HepG2 (cell line): ENCODE results near the gene CLDN9. TPM values are rescaled to one million over a fixed set of nuclear protein-coding genes. Genes with fewer than 3 reads are reported as not detected.
A peak's percentile ranks its signal among the peaks of the same experiment; 100 is the strongest.

Source experiments
- ATF1 ChIP-seq: IDR thresholded peaks from 2 replicates; pipeline ENCODE4 v1.6.1; 2016; ENCODE audit warnings: mild to moderate bottlenecking, control low read depth
- CBX2 ChIP-seq, 2 experiments: fragments of 200-600 bp in 1 of 2; sonication (generic); formaldehyde crosslinking in 1 of 2; IDR thresholded peaks; 2 replicates each; pipeline versions ENCODE4 v1.7.0 to v1.8.1; 2018 to 2022; ENCODE audit warnings: low read depth in 2 of 2, low read length in 1 of 2, mild to moderate bottlenecking in 1 of 2, missing genetic modification reagents in 1 of 2
- DR1 ChIP-seq: sonication (generic); formaldehyde crosslinking; IDR thresholded peaks from 2 replicates; pipeline ENCODE4 v1.8.0; 2021; ENCODE audit warnings: mild to moderate bottlenecking, missing genetic modification reagents, inconsistent platforms
- ELF4 ChIP-seq: sonication (generic); formaldehyde crosslinking; IDR thresholded peaks from 2 replicates; pipeline ENCODE4 v1.5.0; 2020; ENCODE audit warnings: missing genetic modification reagents, mild to moderate bottlenecking, moderate library complexity, borderline replicate concordance
- TCF12 ChIP-seq, 2 experiments: fragments of 450-650 bp in 1 of 2; sonication (generic) in 1 of 2; formaldehyde crosslinking in 1 of 2; IDR thresholded peaks; 2 replicates each; pipeline versions ENCODE4 v1.6.1 to v1.8.0; 2017 to 2022; ENCODE audit warnings: antibody characterized with exemption in 1 of 2, mild to moderate bottlenecking in 1 of 2, missing genetic modification reagents in 1 of 2, moderate library complexity in 1 of 2
- ZBTB7B ChIP-seq: sonication (generic); formaldehyde crosslinking; IDR thresholded peaks from 2 replicates; pipeline ENCODE4 v1.4.0; 2020; ENCODE audit warnings: missing genetic modification reagents
- ZNF367 ChIP-seq: sonication (generic); formaldehyde crosslinking; IDR thresholded peaks from 2 replicates; pipeline ENCODE4 v1.4.0; 2020; ENCODE audit warnings: missing genetic modification reagents, borderline replicate concordance
- ZNF501 ChIP-seq: sonication (generic); formaldehyde crosslinking; IDR thresholded peaks from 2 replicates; pipeline ENCODE4 v1.5.1; 2020; ENCODE audit warnings: mild to moderate bottlenecking, moderate library complexity, missing genetic modification reagents
- ZNF629 ChIP-seq: sonication (generic); formaldehyde crosslinking; conservative IDR thresholded peaks from 2 replicates; pipeline ENCODE4 v1.5.0; 2020; ENCODE audit warnings: missing genetic modification reagents
- ZSCAN31 ChIP-seq: sonication (generic); formaldehyde crosslinking; IDR thresholded peaks from 2 replicates; pipeline ENCODE4 v1.5.0; 2020; ENCODE audit warnings: low read depth, mild to moderate bottlenecking, missing genetic modification reagents
- polyA plus RNA-seq, 8 experiments: library from polyadenylated mRNA; depleted of rRNA in 3 of 8; stranded (reverse) in 7 of 8; unstranded in 1 of 8; fragments of >200 nt; fragmentation: Illumina TruSeq in 4 of 8; extraction: Trizol in 4 of 8; gene quantifications; 2 replicates each; pipeline versions ENCODE4 v1.2.1 to v1.2.3, GENCODE V29; 2011 to 2016; ENCODE audit warnings: low read depth in 4 of 8, missing spikeins in 1 of 8, mixed read lengths in 1 of 8; ENCODE audit not compliant: insufficient read depth in 1 of 8
- total RNA-seq, 5 experiments: library from RNA; depleted of rRNA; stranded (reverse); fragments of >200 nt; fragmentation: Illumina TruSeq; extraction: Trizol; gene quantifications; 2 replicates each; pipeline ENCODE4 v1.2.3, GENCODE V29; 2016; ENCODE audit warnings: low read depth in 1 of 5
- TF ChIP-seq, protein P1 (sequence below): sonication (generic); formaldehyde crosslinking; IDR thresholded peaks from 2 replicates; pipeline ENCODE4 v1.4.0; 2020; ENCODE audit warnings: mild to moderate bottlenecking, missing genetic modification reagents
- TF ChIP-seq, protein P2 (sequence below): sonication (generic); formaldehyde crosslinking; conservative IDR thresholded peaks from 2 replicates; pipeline ENCODE4 v1.4.0; 2020; ENCODE audit warnings: mild to moderate bottlenecking, missing genetic modification reagents, moderate library complexity
- TF ChIP-seq, protein P3 (sequence below): sonication (generic); formaldehyde crosslinking; IDR thresholded peaks from 2 replicates; pipeline ENCODE4 v1.4.0; 2020; ENCODE audit warnings: missing genetic modification reagents
- TF ChIP-seq, protein P4 (sequence below): sonication (generic); formaldehyde crosslinking; IDR thresholded peaks from 2 replicates; pipeline ENCODE4 v1.5.0; 2020; ENCODE audit warnings: missing genetic modification reagents

CLDN9 gene
- total and polyA plus RNA-seq, 2 of the 13 experiments (the other 11 are each of a cell fraction or from before 2014, with no cell fraction given): 0.15 to 0.26 TPM

DNA sequence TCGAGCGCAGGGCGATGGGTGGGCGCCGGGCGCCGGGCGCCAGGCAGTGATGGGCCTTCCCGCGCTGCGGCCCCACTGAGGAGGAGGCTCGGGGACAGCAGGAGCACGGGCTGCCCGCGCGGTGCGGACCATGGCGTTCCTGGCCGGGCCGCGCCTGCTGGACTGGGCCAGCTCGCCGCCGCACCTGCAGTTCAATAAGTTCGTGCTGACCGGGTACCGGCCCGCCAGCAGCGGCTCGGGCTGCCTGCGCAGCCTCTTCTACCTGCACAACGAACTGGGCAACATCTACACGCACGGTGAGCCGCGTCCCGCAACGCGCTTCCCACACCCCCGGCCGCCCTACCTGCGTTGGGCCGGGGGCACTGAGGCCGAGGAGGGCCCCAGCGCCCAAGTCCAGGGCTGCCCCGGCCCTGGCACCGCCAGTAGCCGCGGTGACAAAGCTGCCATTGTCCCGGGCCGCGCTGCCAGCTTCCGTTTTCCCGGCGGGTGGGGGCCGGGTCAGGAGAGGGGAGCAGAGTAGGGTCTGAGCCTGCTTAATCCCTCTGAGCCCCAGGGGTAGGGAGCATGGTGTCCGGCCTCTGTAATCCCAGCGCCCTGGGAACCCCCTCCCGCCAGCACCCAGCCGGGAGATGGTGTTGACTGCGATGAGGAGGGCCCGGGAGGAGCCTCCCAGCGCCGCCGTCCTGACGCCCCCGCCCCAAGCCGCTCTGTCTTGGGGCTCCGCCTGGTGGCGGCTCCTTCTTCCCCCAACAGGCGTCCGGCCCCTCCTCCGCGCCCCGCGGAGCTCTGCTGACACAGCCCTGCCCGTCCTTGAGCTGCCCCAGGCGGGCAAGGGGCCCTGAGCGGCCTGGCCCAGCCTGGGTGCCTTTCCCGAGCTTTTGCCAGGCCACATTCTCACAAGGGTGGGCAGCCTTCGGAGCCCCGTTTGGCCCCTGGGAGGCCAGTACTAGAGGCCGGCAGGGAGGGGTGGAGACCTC, 42.9 kb upstream of the CLDN9 start (continued):
- TF ChIP-seq ELF4 (CRISPR knock-in tag) (no peak), ZNF629 (no peak), DR1 (CRISPR knock-in tag) (peak; percentile 59), ATF1 (no peak), ZBTB7B (peak; percentile 78), ZNF367 (CRISPR knock-in tag) (no peak), ZSCAN31 (CRISPR knock-in tag) (no peak; the same call in 1 of the 2 replicates), ZNF501 (CRISPR knock-in tag) (no peak; the same call in 1 of the 2 replicates), CBX2 (IDR thresholded peaks at IDR 0.05; ENCODE audit: low read depth, low read length) (no peak), CBX2 (CRISPR knock-in tag; IDR thresholded peaks at IDR 0.05; ENCODE audit: low read depth) (no peak), TCF12 (IDR thresholded peaks at IDR 0.05) (no peak), TCF12 (CRISPR knock-in tag; IDR thresholded peaks at IDR 0.05) (no peak)
- TF ChIP-seq, protein P1, sequence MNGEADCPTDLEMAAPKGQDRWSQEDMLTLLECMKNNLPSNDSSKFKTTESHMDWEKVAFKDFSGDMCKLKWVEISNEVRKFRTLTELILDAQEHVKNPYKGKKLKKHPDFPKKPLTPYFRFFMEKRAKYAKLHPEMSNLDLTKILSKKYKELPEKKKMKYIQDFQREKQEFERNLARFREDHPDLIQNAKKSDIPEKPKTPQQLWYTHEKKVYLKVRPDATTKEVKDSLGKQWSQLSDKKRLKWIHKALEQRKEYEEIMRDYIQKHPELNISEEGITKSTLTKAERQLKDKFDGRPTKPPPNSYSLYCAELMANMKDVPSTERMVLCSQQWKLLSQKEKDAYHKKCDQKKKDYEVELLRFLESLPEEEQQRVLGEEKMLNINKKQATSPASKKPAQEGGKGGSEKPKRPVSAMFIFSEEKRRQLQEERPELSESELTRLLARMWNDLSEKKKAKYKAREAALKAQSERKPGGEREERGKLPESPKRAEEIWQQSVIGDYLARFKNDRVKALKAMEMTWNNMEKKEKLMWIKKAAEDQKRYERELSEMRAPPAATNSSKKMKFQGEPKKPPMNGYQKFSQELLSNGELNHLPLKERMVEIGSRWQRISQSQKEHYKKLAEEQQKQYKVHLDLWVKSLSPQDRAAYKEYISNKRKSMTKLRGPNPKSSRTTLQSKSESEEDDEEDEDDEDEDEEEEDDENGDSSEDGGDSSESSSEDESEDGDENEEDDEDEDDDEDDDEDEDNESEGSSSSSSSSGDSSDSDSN: peak; percentile 83
- TF ChIP-seq, protein P2, sequence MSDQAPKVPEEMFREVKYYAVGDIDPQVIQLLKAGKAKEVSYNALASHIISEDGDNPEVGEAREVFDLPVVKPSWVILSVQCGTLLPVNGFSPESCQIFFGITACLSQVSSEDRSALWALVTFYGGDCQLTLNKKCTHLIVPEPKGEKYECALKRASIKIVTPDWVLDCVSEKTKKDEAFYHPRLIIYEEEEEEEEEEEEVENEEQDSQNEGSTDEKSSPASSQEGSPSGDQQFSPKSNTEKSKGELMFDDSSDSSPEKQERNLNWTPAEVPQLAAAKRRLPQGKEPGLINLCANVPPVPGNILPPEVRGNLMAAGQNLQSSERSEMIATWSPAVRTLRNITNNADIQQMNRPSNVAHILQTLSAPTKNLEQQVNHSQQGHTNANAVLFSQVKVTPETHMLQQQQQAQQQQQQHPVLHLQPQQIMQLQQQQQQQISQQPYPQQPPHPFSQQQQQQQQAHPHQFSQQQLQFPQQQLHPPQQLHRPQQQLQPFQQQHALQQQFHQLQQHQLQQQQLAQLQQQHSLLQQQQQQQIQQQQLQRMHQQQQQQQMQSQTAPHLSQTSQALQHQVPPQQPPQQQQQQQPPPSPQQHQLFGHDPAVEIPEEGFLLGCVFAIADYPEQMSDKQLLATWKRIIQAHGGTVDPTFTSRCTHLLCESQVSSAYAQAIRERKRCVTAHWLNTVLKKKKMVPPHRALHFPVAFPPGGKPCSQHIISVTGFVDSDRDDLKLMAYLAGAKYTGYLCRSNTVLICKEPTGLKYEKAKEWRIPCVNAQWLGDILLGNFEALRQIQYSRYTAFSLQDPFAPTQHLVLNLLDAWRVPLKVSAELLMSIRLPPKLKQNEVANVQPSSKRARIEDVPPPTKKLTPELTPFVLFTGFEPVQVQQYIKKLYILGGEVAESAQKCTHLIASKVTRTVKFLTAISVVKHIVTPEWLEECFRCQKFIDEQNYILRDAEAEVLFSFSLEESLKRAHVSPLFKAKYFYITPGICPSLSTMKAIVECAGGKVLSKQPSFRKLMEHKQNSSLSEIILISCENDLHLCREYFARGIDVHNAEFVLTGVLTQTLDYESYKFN (CRISPR knock-in tag): peak; percentile 27; the same call in 1 of the 2 replicates
- TF ChIP-seq, protein P3, sequence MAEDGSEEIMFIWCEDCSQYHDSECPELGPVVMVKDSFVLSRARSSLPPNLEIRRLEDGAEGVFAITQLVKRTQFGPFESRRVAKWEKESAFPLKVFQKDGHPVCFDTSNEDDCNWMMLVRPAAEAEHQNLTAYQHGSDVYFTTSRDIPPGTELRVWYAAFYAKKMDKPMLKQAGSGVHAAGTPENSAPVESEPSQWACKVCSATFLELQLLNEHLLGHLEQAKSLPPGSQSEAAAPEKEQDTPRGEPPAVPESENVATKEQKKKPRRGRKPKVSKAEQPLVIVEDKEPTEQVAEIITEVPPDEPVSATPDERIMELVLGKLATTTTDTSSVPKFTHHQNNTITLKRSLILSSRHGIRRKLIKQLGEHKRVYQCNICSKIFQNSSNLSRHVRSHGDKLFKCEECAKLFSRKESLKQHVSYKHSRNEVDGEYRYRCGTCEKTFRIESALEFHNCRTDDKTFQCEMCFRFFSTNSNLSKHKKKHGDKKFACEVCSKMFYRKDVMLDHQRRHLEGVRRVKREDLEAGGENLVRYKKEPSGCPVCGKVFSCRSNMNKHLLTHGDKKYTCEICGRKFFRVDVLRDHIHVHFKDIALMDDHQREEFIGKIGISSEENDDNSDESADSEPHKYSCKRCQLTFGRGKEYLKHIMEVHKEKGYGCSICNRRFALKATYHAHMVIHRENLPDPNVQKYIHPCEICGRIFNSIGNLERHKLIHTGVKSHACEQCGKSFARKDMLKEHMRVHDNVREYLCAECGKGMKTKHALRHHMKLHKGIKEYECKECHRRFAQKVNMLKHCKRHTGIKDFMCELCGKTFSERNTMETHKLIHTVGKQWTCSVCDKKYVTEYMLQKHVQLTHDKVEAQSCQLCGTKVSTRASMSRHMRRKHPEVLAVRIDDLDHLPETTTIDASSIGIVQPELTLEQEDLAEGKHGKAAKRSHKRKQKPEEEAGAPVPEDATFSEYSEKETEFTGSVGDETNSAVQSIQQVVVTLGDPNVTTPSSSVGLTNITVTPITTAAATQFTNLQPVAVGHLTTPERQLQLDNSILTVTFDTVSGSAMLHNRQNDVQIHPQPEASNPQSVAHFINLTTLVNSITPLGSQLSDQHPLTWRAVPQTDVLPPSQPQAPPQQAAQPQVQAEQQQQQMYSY (CRISPR knock-in tag): peak; percentile 24; the same call in 1 of the 2 replicates
- TF ChIP-seq, protein P4, sequence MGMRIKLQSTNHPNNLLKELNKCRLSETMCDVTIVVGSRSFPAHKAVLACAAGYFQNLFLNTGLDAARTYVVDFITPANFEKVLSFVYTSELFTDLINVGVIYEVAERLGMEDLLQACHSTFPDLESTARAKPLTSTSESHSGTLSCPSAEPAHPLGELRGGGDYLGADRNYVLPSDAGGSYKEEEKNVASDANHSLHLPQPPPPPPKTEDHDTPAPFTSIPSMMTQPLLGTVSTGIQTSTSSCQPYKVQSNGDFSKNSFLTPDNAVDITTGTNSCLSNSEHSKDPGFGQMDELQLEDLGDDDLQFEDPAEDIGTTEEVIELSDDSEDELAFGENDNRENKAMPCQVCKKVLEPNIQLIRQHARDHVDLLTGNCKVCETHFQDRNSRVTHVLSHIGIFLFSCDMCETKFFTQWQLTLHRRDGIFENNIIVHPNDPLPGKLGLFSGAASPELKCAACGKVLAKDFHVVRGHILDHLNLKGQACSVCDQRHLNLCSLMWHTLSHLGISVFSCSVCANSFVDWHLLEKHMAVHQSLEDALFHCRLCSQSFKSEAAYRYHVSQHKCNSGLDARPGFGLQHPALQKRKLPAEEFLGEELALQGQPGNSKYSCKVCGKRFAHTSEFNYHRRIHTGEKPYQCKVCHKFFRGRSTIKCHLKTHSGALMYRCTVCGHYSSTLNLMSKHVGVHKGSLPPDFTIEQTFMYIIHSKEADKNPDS: 0 out of 2 replicates have a peak, but pooled peaks have one; percentile 52
